GM23338 (cell line): ENCODE data around the gene ARID4A. TPM values are rescaled to one million over a fixed set of nuclear protein-coding genes. Genes with fewer than 3 reads are reported as not detected.

Experiments used
- ATAC-seq: fragments of 200-7000 bp; cut with Tn5 transposase; 3 replicates; pipeline ENCODE4 v1.9.1; 2020
- DNase-seq: peaks from one replicate; pipeline ENCODE4 v3.0.0-alpha.2; 2015; ENCODE audit warnings: low spot score
- H2AFZ ChIP-seq: fragments of 200-600 bp; sonication (generic); 2 replicates; pipeline ENCODE4 v1.8.0; 2016; ENCODE audit warnings: antibody characterized with exemption, mild to moderate bottlenecking, moderate library complexity
- H3F3A ChIP-seq: fragments of 200-600 bp; sonication (generic); replicated peaks from 2 replicates; pipeline ENCODE4 v1.8.0; 2017; ENCODE audit warnings: antibody characterized with exemption, mixed run types, low read depth
- H3K27ac ChIP-seq: fragments of 200-600 bp; sonication (generic); 2 replicates; pipeline ENCODE4 v1.6.1; 2016; ENCODE audit warnings: low read depth
- H3K27me3 ChIP-seq: fragments of 200-600 bp; sonication (generic); 2 replicates; pipeline ENCODE4 v1.8.0; 2016; ENCODE audit warnings: mild to moderate bottlenecking, mixed run types, moderate library complexity; ENCODE audit not compliant: insufficient read depth
- H3K36me3 ChIP-seq: fragments of 200-600 bp; sonication (generic); 2 replicates; pipeline ENCODE4 v1.8.0; 2016; ENCODE audit warnings: mild to moderate bottlenecking; ENCODE audit not compliant: insufficient read depth
- H3K4me1 ChIP-seq: fragments of 200-600 bp; sonication (generic); 2 replicates; pipeline ENCODE4 v1.8.0; 2016; ENCODE audit warnings: mild to moderate bottlenecking, moderate library complexity; ENCODE audit not compliant: insufficient read depth
- H3K4me2 ChIP-seq: fragments of 200-600 bp; sonication (generic); 2 replicates; pipeline ENCODE4 v1.7.1; 2017; ENCODE audit warnings: mixed run types
- H3K4me3 ChIP-seq: fragments of 200-600 bp; sonication (generic); 2 replicates; pipeline ENCODE4 v1.6.1; 2016; ENCODE audit warnings: mixed run types
- H3K79me2 ChIP-seq: fragments of 200-600 bp; sonication (generic); replicated peaks from 2 replicates; pipeline ENCODE4 v1.8.0; 2017; ENCODE audit warnings: mild to moderate bottlenecking; ENCODE audit not compliant: insufficient read depth
- H3K9me2 ChIP-seq: fragments of 200-600 bp; sonication (generic); 2 replicates; pipeline ENCODE4 v1.8.0; 2017; ENCODE audit not compliant: insufficient read depth
- H4K20me1 ChIP-seq: fragments of 200-600 bp; sonication (generic); replicated peaks from 2 replicates; pipeline ENCODE4 v1.8.0; 2017; ENCODE audit warnings: mild to moderate bottlenecking; ENCODE audit not compliant: insufficient read depth
- H3K27ac Mint-ChIP-seq: 2 replicates; pipeline ENCODE4 v1.8.0; 2020; ENCODE audit warnings: inconsistent platforms, mild to moderate bottlenecking, moderate library complexity, mixed read lengths
- H3K27me3 Mint-ChIP-seq: 3 replicates; pipeline ENCODE4 v1.8.0; 2022; ENCODE audit warnings: low read depth, mild to moderate bottlenecking, moderate library complexity, mixed read lengths, inconsistent platforms; ENCODE audit not compliant: insufficient read depth, poor library complexity
- H3K36me3 Mint-ChIP-seq: 3 replicates; pipeline ENCODE4 v1.8.0; 2021; ENCODE audit warnings: low read depth, mild to moderate bottlenecking, inconsistent platforms, moderate library complexity, mixed read lengths
- H3K4me1 Mint-ChIP-seq: 3 replicates; pipeline ENCODE4 v1.8.0; 2020; ENCODE audit warnings: mild to moderate bottlenecking, inconsistent platforms, mixed read lengths
- H3K4me3 Mint-ChIP-seq: 3 replicates; pipeline ENCODE4 v1.8.0; 2021; ENCODE audit warnings: moderate library complexity, mild to moderate bottlenecking, inconsistent platforms, mixed read lengths
- H3K9me3 Mint-ChIP-seq: 3 replicates; pipeline ENCODE4 v1.8.0; 2020; ENCODE audit warnings: moderate library complexity, mild to moderate bottlenecking, inconsistent platforms, mixed read lengths
- CTCF ChIP-seq, 2 experiments: fragments of 200-600 bp in 1 of 2; sonication (generic) in 1 of 2; conservative IDR thresholded peaks; 2 replicates each; pipeline versions ENCODE4 v1.5.1 to v1.6.1; 2016 to 2017; ENCODE audit warnings: antibody characterized with exemption in 2 of 2, low read depth in 2 of 2, mild to moderate bottlenecking in 2 of 2, moderate library complexity in 1 of 2
- EZH2phosphoT487 ChIP-seq: fragments of 200-600 bp; sonication (generic); IDR thresholded peaks from one replicate; pipeline ENCODE4 v1.8.1; 2018; ENCODE audit warnings: antibody characterized with exemption; ENCODE audit not compliant: unreplicated experiment
- JUNB ChIP-seq: IDR thresholded peaks from one replicate; pipeline ENCODE4 v1.6.1; 2016; ENCODE audit warnings: antibody characterized with exemption; ENCODE audit not compliant: unreplicated experiment
- NANOG ChIP-seq: IDR thresholded peaks from 2 replicates; pipeline ENCODE4 v1.6.1; 2016; ENCODE audit warnings: antibody characterized with exemption, borderline replicate concordance
- POLR2AphosphoS5 ChIP-seq: IDR thresholded peaks from 2 replicates; pipeline ENCODE4 v1.6.1; 2016; ENCODE audit warnings: antibody characterized with exemption, low read depth
- STAT1 ChIP-seq: IDR thresholded peaks from one replicate; pipeline ENCODE4 v1.6.1; 2016; ENCODE audit warnings: antibody characterized with exemption; ENCODE audit not compliant: unreplicated experiment
- ZNF114 ChIP-seq: fragments of 250-450 bp; sonication (Bioruptor Pico); IDR thresholded peaks from 2 replicates; pipeline ENCODE4 v1.5.0; 2020; ENCODE audit warnings: mild to moderate bottlenecking, moderate library complexity
- ZNF462 ChIP-seq: fragments of 250-450 bp; sonication (Bioruptor Pico); IDR thresholded peaks from 2 replicates; pipeline ENCODE4 v1.5.0; 2020; ENCODE audit warnings: mild to moderate bottlenecking, moderate library complexity
- polyA plus RNA-seq: library from polyadenylated mRNA; unstranded; fragments of >200 nt; fragmentation: Nextera tagmentation; extraction: Ambion mirVana; gene quantifications from 2 replicates; pipeline ENCODE4 v1.2.1, GENCODE V29; 2016
- total RNA-seq: library from RNA; depleted of rRNA; stranded (reverse); fragments of >200 nt; shearing (Covaris generic); gene quantifications from 2 replicates; pipeline ENCODE4 v1.2.3, GENCODE V29; 2014

The ARID4A gene
- total and polyA plus RNA-seq, 2 experiments from 2014 or later: 9.1 to 25.4 TPM

GRCh38 chr14:58282925-58283593 is 15.3 kb upstream of the ARID4A start:
- Histone ChIP-seq H4K20me1 (peaks cover 24% of the 10 kb centered on the region), H2AFZ (no peak overlapping the region), H3K27ac (no peak overlapping the region), H3K4me3 (no peak overlapping the region), H3F3A (no peaks in the 10 kb centered on the region), H3K36me3 (peaks cover 31% of the 10 kb centered on the region), H3K4me1 (no peaks in the 10 kb centered on the region), H3K79me2 (peaks cover 98% of the 10 kb centered on the region), H3K27me3 (no peaks in the 10 kb centered on the region), H3K4me2 (no peak overlapping the region), H3K9me2 (no peaks in the 10 kb centered on the region)
- DNase-seq (no peak), ATAC-seq (no peak)
- no peak for TF ChIP-seq NANOG
- TF ChIP-seq JUNB: no peak
- no peak for TF ChIP-seq POLR2AphosphoS5
- TF ChIP-seq CTCF (conservative IDR thresholded peaks at IDR 0.05; ENCODE audit: low read depth in 2 of 2): no peak
- TF ChIP-seq ZNF114 (CRISPR knock-in tag): no peak
- no peaks in the 10 kb centered on the region for H3K27me3 Mint-ChIP-seq
- H3K36me3 Mint-ChIP-seq: peaks cover 66% of the 10 kb centered on the region
- no peak overlapping the region for H3K27ac Mint-ChIP-seq
- H3K4me3 Mint-ChIP-seq: no peak overlapping the region
- no peaks in the 10 kb centered on the region for H3K4me1 Mint-ChIP-seq
- no peaks in the 10 kb centered on the region for H3K9me3 Mint-ChIP-seq

- TF ChIP-seq EZH2phosphoT487 (no peak), STAT1 (no peak), CTCF (conservative IDR thresholded peaks at IDR 0.05; ENCODE audit: low read depth in 2 of 2) (no peak), JUNB (no peak), ZNF462 (CRISPR knock-in tag) (no peak)
These were observed 14.6 kb upstream of the ARID4A start for GRCh38 chr14:58283730-58284129.

More at GRCh38 chr14:58283730-58284129, 14.6 kb upstream of the ARID4A start:
- Histone ChIP-seq H3K36me3 (peaks cover 31% of the 10 kb centered on the region), H4K20me1 (peaks cover 22% of the 10 kb centered on the region), H3K79me2 (peaks cover 98% of the 10 kb centered on the region), H3K4me2 (no peak overlapping the region), H3K9me2 (no peaks in the 10 kb centered on the region), H3K27ac (no peak overlapping the region), H3K4me3 (no peak overlapping the region), H3K4me1 (no peaks in the 10 kb centered on the region), H3F3A (no peaks in the 10 kb centered on the region), H2AFZ (no peak overlapping the region), H3K27me3 (no peaks in the 10 kb centered on the region)
- no peak overlapping the region for H3K27ac Mint-ChIP-seq
- H3K36me3 Mint-ChIP-seq: peaks cover 66% of the 10 kb centered on the region
- no peaks in the 10 kb centered on the region for H3K27me3 Mint-ChIP-seq
- no peak for DNase-seq
- H3K4me1 Mint-ChIP-seq: no peaks in the 10 kb centered on the region
- H3K4me3 Mint-ChIP-seq: no peak overlapping the region
- no peaks in the 10 kb centered on the region for H3K9me3 Mint-ChIP-seq
- no peak for ATAC-seq
